Activated CD8-positive, alpha-beta T cell treated with anti-CD3 and anti-CD28 coated beads for 36 hours (primary cell): Measurements from ENCODE around the gene HOXD11. TPM values are rescaled to one million over a fixed set of nuclear protein-coding genes. Genes with fewer than 3 reads are reported as not detected.

Source experiments
- ATAC-seq: fragments of 200-7000 bp; cut with Tn5 transposase; one replicate; pipeline ENCODE4 v1.10.0; 2021; ENCODE audit warnings: mild to moderate bottlenecking, moderate library complexity
- CTCF ChIA-PET: fragments of 350-600 bp; sonication (Branson Sonifier 250); formaldehyde crosslinking; loops from one replicate; lab custom pipeline; 2021; ENCODE audit warnings: antibody characterized with exemption; lab: Charles Lee
- POLR2A ChIA-PET: fragments of 350-600 bp; sonication (Branson Sonifier 250); formaldehyde crosslinking; loops from one replicate; lab custom pipeline; 2021; ENCODE audit warnings: antibody characterized with exemption; lab: Charles Lee
- DNase-seq: peaks from one replicate; pipeline ENCODE4 v3.0.0-alpha.2; 2020
- H3K27ac Mint-ChIP-seq: one replicate; pipeline ENCODE4 v1.8.0; 2021; ENCODE audit warnings: mild to moderate bottlenecking, mixed read lengths
- H3K27me3 Mint-ChIP-seq: one replicate; pipeline ENCODE4 v1.8.0; 2021; ENCODE audit warnings: mixed read lengths
- H3K36me3 Mint-ChIP-seq: one replicate; pipeline ENCODE4 v1.8.0; 2021; ENCODE audit warnings: low read depth, mixed read lengths
- H3K4me1 Mint-ChIP-seq: one replicate; pipeline ENCODE4 v1.8.0; 2021; ENCODE audit warnings: low read depth, mixed read lengths
- H3K4me3 Mint-ChIP-seq: one replicate; pipeline ENCODE4 v1.8.0; 2021; ENCODE audit warnings: mild to moderate bottlenecking, moderate library complexity, mixed read lengths
- H3K9me3 Mint-ChIP-seq: one replicate; pipeline ENCODE4 v1.8.0; 2021; ENCODE audit warnings: mixed read lengths
- intact Hi-C: fragments of 100-400 bp; cut with micrococcal nuclease; formaldehyde crosslinking; loops from one replicate; pipeline ENCODE4 v1.10.0; 2022
- total RNA-seq, 2 experiments: library from RNA; stranded (reverse); gene quantifications; one replicate each; pipeline ENCODE4 v1.2.3, GENCODE V29; 2021
- TF ChIP-seq, protein P1 (sequence below): fragments of 200-600 bp; IDR thresholded peaks from one replicate; pipeline ENCODE4 v1.8.0; 2022; ENCODE audit warnings: antibody characterized with exemption, mild to moderate bottlenecking

Gene HOXD11
- total RNA-seq, 2 experiments from 2014 or later, result not detected

DNA sequence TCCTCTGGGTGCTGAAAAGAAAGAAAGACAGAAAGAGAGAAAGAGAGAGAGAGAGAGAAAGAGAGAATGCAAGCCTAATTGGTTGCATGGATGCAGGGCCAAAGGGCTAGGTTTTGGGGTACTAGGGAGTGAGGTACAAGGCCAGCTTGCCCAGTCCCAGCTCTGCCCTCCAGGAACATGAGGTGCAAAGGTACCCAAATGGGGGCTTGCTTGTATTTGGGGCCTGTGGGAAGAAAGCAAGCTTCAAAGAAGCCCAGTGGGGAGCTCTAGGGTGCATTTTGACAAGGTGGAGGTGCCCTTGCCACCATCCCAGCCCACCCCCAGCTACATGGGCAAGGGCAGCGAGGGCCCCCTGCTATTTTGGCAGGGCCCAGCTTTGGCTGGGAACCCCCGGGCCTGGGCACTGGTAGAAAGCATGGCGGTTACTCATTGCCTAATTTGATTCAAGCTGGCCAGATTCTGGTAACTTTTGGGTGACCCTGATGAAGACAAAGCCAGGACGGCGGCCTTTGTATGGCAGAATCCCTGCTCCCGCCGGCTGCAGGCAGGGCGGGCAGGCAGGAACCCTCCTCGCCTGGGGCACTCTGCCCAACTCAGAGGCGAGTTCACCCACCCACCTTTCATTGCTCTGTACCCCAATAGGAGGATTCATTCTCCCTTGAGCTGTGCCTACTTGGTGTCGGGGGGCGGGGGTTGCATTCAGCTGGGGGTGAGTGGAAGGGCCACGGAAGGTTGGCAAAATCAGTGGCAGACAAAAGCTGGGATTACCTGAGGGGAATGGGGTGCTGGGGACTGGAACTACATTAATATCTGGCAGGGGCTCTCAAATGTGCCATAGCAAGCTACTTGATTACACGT is 43.7 kb downstream of the HOXD11 start:
- no peaks in the 10 kb centered on the region for H3K36me3 Mint-ChIP-seq
- DNase-seq (no peak), ATAC-seq (no peak)
- peaks cover 83% of the 10 kb centered on the region for H3K27me3 Mint-ChIP-seq
- ChIA-PET CTCF (interaction anchor here (0.8 to 2.7 kb wide), 5 partner anchors 10 to 402 kb away, joined by 3 to 17 read pairs (median 4); no protein-coding TSS in a partner anchor), POLR2A (interaction anchor here (0.7 kb wide), 1 partner anchor 77 kb away, joined by 3 read pairs; no protein-coding TSS in a partner anchor)
- peaks cover 7% of the 10 kb centered on the region for H3K4me1 Mint-ChIP-seq
- H3K4me3 Mint-ChIP-seq, result no peak overlapping the region
- intact Hi-C loops, result no loop called here
- no peak overlapping the region for H3K27ac Mint-ChIP-seq
- TF ChIP-seq, protein P1, sequence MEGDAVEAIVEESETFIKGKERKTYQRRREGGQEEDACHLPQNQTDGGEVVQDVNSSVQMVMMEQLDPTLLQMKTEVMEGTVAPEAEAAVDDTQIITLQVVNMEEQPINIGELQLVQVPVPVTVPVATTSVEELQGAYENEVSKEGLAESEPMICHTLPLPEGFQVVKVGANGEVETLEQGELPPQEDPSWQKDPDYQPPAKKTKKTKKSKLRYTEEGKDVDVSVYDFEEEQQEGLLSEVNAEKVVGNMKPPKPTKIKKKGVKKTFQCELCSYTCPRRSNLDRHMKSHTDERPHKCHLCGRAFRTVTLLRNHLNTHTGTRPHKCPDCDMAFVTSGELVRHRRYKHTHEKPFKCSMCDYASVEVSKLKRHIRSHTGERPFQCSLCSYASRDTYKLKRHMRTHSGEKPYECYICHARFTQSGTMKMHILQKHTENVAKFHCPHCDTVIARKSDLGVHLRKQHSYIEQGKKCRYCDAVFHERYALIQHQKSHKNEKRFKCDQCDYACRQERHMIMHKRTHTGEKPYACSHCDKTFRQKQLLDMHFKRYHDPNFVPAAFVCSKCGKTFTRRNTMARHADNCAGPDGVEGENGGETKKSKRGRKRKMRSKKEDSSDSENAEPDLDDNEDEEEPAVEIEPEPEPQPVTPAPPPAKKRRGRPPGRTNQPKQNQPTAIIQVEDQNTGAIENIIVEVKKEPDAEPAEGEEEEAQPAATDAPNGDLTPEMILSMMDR, result no peak
- no peaks in the 10 kb centered on the region for H3K9me3 Mint-ChIP-seq

DNA sequence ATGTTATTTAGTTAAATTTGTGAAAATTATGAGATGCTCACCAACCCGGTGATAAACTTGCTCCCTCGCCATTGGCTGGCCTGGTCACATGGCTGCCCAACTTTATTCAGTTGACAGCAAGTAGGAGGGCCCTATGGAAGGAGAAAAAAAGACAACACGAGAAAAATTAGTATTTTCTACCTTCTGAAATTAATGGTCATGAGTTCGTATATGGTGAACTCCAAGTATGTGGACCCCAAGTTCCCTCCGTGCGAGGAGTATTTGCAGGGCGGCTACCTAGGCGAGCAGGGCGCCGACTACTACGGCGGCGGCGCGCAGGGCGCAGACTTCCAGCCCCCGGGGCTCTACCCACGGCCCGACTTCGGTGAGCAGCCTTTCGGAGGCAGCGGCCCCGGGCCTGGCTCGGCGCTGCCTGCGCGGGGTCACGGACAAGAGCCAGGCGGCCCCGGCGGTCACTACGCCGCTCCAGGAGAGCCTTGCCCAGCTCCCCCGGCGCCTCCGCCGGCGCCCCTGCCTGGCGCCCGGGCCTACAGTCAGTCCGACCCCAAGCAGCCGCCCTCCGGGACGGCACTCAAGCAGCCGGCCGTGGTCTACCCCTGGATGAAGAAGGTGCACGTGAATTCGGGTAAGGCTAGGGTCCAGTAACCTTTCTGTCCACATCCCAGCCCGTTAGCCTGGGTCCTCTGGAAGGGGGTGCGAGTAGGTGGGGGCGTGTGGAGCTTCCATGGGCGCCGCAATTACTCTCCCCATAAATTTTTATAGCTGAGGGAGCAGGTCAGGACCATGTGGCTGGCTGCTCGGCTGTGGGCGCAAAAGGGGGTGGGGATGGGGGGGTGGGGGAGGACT is 44.6 kb downstream of the HOXD11 start, which contains the start of gene HOXD4:
Gene HOXD4 (plus strand): TSS at position 109 of the 846 bp plus-strand sequence. CDS start 84 bp downstream, at position 193.
- no peaks in the 10 kb centered on the region for H3K36me3 Mint-ChIP-seq
- ATAC-seq, result no peak
- intact Hi-C loops, result no loop called here
- no peak within 1 kb of the TSS for H3K4me3 Mint-ChIP-seq
- H3K4me1 Mint-ChIP-seq, result peaks cover 7% of the 10 kb centered on the region
- no peaks in the 10 kb centered on the region for H3K9me3 Mint-ChIP-seq
- peaks cover 82% of the 10 kb centered on the region for H3K27me3 Mint-ChIP-seq
- no peak for DNase-seq
- ChIA-PET CTCF (interaction anchor here (0.8 to 2.7 kb wide), 5 partner anchors 11 to 401 kb away, joined by 3 to 17 read pairs (median 4); no protein-coding TSS in a partner anchor), POLR2A (interaction anchor here (1.0 kb wide), 1 partner anchor 10 kb away, joined by 3 read pairs; no protein-coding TSS in a partner anchor)
- no peak within 1 kb of the TSS for H3K27ac Mint-ChIP-seq
- TF ChIP-seq, protein P1, result no peak

DNA sequence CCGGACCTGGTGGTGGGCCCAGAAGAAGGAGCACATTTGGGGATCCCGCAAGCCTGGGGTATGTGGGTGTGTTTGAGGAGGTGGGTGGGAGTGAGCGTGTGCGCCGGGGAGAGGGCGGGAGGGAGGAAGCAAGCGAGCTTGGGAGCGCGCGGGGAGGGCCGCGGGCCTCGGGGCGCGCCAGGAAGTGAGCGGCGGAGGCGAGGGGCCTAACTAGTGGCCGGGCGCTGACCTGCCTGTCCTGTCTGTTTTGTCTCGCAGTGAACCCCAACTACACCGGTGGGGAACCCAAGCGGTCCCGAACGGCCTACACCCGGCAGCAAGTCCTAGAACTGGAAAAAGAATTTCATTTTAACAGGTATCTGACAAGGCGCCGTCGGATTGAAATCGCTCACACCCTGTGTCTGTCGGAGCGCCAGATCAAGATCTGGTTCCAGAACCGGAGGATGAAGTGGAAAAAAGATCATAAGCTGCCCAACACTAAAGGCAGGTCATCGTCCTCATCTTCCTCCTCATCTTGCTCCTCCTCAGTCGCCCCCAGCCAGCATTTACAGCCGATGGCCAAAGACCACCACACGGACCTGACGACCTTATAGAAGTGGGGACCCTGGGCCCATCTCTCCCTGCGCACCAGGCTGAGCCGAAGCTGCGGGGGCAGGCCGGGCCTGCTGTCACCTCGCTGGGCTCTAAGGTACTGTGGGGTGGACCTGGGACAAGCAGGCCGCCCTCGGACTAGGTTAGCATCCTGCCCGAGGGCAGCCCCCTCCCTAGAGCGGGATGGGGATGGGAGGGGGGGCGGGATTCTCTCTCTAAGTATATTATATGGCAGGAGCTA is 45.5 kb downstream of the HOXD11 start:
- H3K27ac Mint-ChIP-seq, result no peak overlapping the region
- POLR2A ChIA-PET, result interaction anchor here (1.0 kb wide), 1 partner anchor 9 kb away, joined by 3 read pairs; no protein-coding TSS in a partner anchor
- H3K4me1 Mint-ChIP-seq, result peaks cover 10% of the 10 kb centered on the region
- TF ChIP-seq, protein P1, result no peak
- peaks cover 78% of the 10 kb centered on the region for H3K27me3 Mint-ChIP-seq
- ATAC-seq (no peak), DNase-seq (no peak)
- H3K36me3 Mint-ChIP-seq, result no peaks in the 10 kb centered on the region
- CTCF ChIA-PET, result interaction anchor here (0.9 to 2.7 kb wide), 4 partner anchors 12 to 499 kb away, joined by 3 to 17 read pairs (median 6); no protein-coding TSS in a partner anchor
- H3K9me3 Mint-ChIP-seq, result no peaks in the 10 kb centered on the region
- H3K4me3 Mint-ChIP-seq, result no peak overlapping the region
- intact Hi-C loops, result no loop called here

DNA sequence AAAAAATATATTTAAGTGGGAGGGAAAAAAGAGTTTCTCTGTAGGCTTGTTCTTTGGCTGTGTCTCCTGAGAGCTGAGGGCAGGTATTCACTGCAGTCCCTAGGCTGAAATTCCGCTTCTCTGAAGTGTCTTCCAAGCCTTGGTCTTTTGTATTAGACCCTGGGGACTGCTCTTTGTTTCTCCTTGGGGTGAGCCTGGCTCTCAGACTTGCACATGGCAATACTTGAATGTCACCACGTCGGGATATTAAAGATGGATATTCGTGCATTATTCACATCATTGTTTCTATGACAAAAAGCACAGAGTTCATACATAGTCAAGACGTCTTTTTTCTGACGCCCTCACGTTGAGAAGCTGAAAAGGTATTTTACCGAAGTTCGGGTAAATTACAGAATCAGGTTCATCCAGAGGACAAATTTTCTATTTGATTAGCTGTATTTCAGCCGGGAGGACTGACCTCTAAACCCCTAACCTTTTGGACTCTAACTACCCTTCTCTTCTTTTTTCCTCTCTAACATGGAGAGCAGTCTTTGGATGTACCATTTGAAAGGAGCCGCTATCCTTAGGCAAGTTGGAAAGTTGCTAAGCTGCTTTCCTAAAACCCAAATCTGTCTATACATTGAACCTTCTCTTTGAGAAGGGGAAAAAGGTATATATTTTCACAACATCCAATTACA is 47.6 kb downstream of the HOXD11 start:
- Mint-ChIP-seq H3K9me3 (no peaks in the 10 kb centered on the region), H3K27ac (no peak overlapping the region), H3K27me3 (peaks cover 72% of the 10 kb centered on the region), H3K36me3 (no peaks in the 10 kb centered on the region), H3K4me1 (peaks cover 15% of the 10 kb centered on the region), H3K4me3 (no peak overlapping the region)
- DNase-seq, result no peak
- intact Hi-C loops, result no loop called here
- ChIA-PET POLR2A (no interaction called here), CTCF (interaction anchor here (1.0 to 2.3 kb wide), 5 partner anchors 16 to 400 kb away, joined by 3 to 7 read pairs (median 4); no protein-coding TSS in a partner anchor)
- TF ChIP-seq, protein P1, result no peak
- no peak for ATAC-seq
